OCI-LY1 (cell line): ENCODE data around the gene GABRA4.

Experiments used
- H2AFZ ChIP-seq: fragments of 200-600 bp; sonication (generic), shearing (Covaris generic); 2 replicates; pipeline ENCODE4 v1.6.0; 2014; ENCODE audit warnings: antibody characterized with exemption, mild to moderate bottlenecking, low read length
- H3F3A ChIP-seq: fragments of 200-600 bp; sonication (generic), shearing (Covaris generic); 2 replicates; pipeline ENCODE4 v1.6.0; 2014; ENCODE audit warnings: mild to moderate bottlenecking, antibody characterized with exemption, low read length, moderate library complexity; ENCODE audit not compliant: insufficient read depth
- H3K27ac ChIP-seq: fragments of 200-600 bp; sonication (generic); 2 replicates; pipeline ENCODE4 v1.5.1; 2014; ENCODE audit warnings: low read length, mixed run types, mild to moderate bottlenecking, low read depth; ENCODE audit not compliant: poor library complexity, severe bottlenecking
- H3K27me3 ChIP-seq: fragments of 200-600 bp; sonication (generic); 2 replicates; pipeline ENCODE4 v1.6.0; 2014; ENCODE audit warnings: antibody characterized with exemption, mild to moderate bottlenecking, low read length, moderate library complexity; ENCODE audit not compliant: insufficient read depth
- H3K36me3 ChIP-seq: fragments of 200-600 bp; sonication (generic); 2 replicates; pipeline ENCODE4 v1.6.1; 2014; ENCODE audit warnings: mild to moderate bottlenecking, antibody characterized with exemption, low read length, moderate library complexity, mixed read lengths; ENCODE audit not compliant: insufficient read depth
- H3K4me1 ChIP-seq: fragments of 200-600 bp; sonication (generic); 2 replicates; pipeline ENCODE4 v1.5.1; 2014; ENCODE audit warnings: mild to moderate bottlenecking, low read length, moderate library complexity; ENCODE audit not compliant: insufficient read depth, severe bottlenecking
- H3K4me2 ChIP-seq: fragments of 200-600 bp; sonication (generic), shearing (Covaris generic); 2 replicates; pipeline ENCODE4 v1.6.1; 2014; ENCODE audit warnings: low read length
- H3K4me3 ChIP-seq: fragments of 200-600 bp; sonication (generic); 2 replicates; pipeline ENCODE4 v1.5.1; 2014; ENCODE audit warnings: low read length, low read depth, mild to moderate bottlenecking, mixed read lengths; ENCODE audit not compliant: poor library complexity, severe bottlenecking
- H3K79me2 ChIP-seq: fragments of 200-600 bp; shearing (Covaris generic); 2 replicates; pipeline ENCODE4 v1.6.1; 2016; ENCODE audit warnings: mixed run types, low read length, mixed read lengths; ENCODE audit not compliant: insufficient read depth
- H3K9ac ChIP-seq: fragments of 200-600 bp; sonication (generic), shearing (Covaris generic); 2 replicates; pipeline ENCODE4 v1.6.1; 2014; ENCODE audit warnings: mild to moderate bottlenecking, low read length, mixed read lengths
- H3K9me2 ChIP-seq: fragments of 200-600 bp; sonication (generic), shearing (Covaris generic); 2 replicates; pipeline ENCODE4 v1.6.1; 2014; ENCODE audit warnings: low read depth, mild to moderate bottlenecking, low read length, mixed read lengths
- H3K9me3 ChIP-seq: fragments of 200-600 bp; shearing (Covaris generic); 2 replicates; pipeline ENCODE4 v1.6.1; 2014; ENCODE audit warnings: low read length, mixed read lengths
- H4K20me1 ChIP-seq: fragments of 200-600 bp; sonication (generic), shearing (Covaris generic); 2 replicates; pipeline ENCODE4 v1.6.0; 2016; ENCODE audit warnings: mild to moderate bottlenecking, low read length; ENCODE audit not compliant: insufficient read depth
- EZH2 ChIP-seq: fragments of 200-600 bp; sonication (generic), shearing (Covaris generic); IDR thresholded peaks from 2 replicates; pipeline ENCODE4 v1.8.0; 2017; ENCODE audit warnings: borderline replicate concordance, mixed run types, mild to moderate bottlenecking, antibody characterized with exemption, low read length, moderate library complexity, mixed read lengths
- TF ChIP-seq, protein P1 (sequence below): fragments of 200-600 bp; sonication (generic), shearing (Covaris generic); IDR thresholded peaks from 2 replicates; pipeline ENCODE4 v1.5.1; 2017; ENCODE audit warnings: mild to moderate bottlenecking, antibody characterized with exemption, low read length, moderate library complexity, mixed read lengths

The GABRA4 gene

DNA sequence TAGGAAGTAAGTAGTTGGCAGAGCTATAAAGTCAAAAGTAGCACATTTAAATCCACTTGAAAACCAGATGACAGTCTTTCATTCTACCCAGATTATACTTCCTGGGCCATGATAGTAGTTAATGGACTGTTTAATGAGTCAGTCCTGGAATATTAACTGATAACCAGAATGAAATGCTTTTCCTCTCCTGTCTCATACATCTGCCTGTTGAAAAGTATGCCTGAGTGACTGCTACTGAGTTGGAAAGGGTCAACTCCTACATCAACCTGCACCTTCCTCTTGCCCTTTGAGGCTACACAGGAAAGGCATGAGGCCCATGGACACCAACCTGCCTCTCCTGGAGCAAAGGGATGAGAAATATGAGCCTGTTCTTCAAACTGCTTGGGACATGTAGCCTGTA is 48.3 kb downstream of the GABRA4 start:
- H2AFZ ChIP-seq = no peak overlapping the region
- H3K9me3 ChIP-seq = no peaks in the 10 kb centered on the region
- H3K36me3 ChIP-seq = no peaks in the 10 kb centered on the region
- no peaks in the 10 kb centered on the region for H3K9me2 ChIP-seq
- H3K9ac ChIP-seq = no peak overlapping the region
- no peaks in the 10 kb centered on the region for H3K79me2 ChIP-seq
- H3K4me1 ChIP-seq = no peaks in the 10 kb centered on the region
- TF ChIP-seq EZH2 = no peak
- TF ChIP-seq, protein P1, sequence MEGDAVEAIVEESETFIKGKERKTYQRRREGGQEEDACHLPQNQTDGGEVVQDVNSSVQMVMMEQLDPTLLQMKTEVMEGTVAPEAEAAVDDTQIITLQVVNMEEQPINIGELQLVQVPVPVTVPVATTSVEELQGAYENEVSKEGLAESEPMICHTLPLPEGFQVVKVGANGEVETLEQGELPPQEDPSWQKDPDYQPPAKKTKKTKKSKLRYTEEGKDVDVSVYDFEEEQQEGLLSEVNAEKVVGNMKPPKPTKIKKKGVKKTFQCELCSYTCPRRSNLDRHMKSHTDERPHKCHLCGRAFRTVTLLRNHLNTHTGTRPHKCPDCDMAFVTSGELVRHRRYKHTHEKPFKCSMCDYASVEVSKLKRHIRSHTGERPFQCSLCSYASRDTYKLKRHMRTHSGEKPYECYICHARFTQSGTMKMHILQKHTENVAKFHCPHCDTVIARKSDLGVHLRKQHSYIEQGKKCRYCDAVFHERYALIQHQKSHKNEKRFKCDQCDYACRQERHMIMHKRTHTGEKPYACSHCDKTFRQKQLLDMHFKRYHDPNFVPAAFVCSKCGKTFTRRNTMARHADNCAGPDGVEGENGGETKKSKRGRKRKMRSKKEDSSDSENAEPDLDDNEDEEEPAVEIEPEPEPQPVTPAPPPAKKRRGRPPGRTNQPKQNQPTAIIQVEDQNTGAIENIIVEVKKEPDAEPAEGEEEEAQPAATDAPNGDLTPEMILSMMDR = no peak
- H3K4me3 ChIP-seq = no peak overlapping the region
- H3F3A ChIP-seq = no peaks in the 10 kb centered on the region
- no peaks in the 10 kb centered on the region for H4K20me1 ChIP-seq
- no peak overlapping the region for H3K4me2 ChIP-seq
- H3K27me3 ChIP-seq = no peaks in the 10 kb centered on the region
- no peak overlapping the region for H3K27ac ChIP-seq

DNA sequence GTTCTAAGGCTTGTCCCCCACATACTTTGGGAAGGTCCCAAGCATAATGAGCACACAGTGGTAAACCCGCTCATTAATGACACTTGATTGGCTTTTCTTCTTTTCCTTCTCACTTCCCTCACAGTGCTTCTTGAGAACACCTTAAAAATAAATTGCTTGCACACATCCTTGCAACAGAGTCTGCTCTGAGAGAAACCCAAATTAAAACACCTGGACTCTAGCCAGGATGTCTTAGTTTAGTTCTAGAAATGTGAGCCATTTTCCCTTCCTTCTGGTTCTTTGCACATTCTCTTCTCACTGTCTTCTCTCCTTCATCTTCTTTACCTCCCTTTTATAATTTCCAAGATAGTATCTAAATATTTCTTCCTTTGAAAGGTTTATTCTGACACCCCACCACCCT is 49.0 kb downstream of the GABRA4 start:
- Histone ChIP-seq H3K9ac (no peak overlapping the region), H3K79me2 (no peaks in the 10 kb centered on the region), H3K36me3 (no peaks in the 10 kb centered on the region), H2AFZ (no peak overlapping the region), H4K20me1 (no peaks in the 10 kb centered on the region), H3K9me2 (no peaks in the 10 kb centered on the region), H3F3A (no peaks in the 10 kb centered on the region), H3K27me3 (no peaks in the 10 kb centered on the region), H3K4me1 (no peaks in the 10 kb centered on the region), H3K9me3 (no peaks in the 10 kb centered on the region), H3K4me2 (no peak overlapping the region), H3K27ac (no peak overlapping the region), H3K4me3 (no peak overlapping the region)
- TF ChIP-seq, protein P1 = no peak
- no peak for TF ChIP-seq EZH2

DNA sequence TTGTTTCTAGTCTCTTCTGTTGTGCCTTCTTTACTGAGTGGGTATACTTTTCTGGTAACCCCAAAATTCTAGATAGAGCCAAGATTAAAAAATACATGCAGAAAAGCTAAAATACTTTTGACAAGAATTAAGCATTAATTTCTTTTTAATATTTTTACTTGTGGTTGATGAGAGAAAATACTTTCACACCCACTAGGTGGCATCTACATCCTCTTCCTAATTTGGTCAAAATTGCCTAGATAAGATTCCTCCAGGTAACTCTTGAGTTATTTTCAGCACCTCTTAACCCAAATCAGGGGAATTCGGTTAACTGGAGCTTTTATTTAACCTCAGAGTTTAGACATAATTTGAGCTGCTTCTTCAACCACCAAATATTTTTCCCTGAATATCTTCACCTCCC is 55.9 kb downstream of the GABRA4 start:
- Histone ChIP-seq H3K36me3 (no peaks in the 10 kb centered on the region), H3K79me2 (no peaks in the 10 kb centered on the region), H4K20me1 (no peaks in the 10 kb centered on the region), H3K4me3 (no peak overlapping the region), H3K27me3 (no peaks in the 10 kb centered on the region), H3F3A (no peaks in the 10 kb centered on the region), H3K4me2 (no peak overlapping the region), H3K9me2 (no peaks in the 10 kb centered on the region), H2AFZ (no peak overlapping the region), H3K27ac (no peak overlapping the region), H3K9me3 (no peaks in the 10 kb centered on the region), H3K4me1 (no peaks in the 10 kb centered on the region), H3K9ac (no peak overlapping the region)
- no peak for TF ChIP-seq EZH2
- TF ChIP-seq, protein P1 = peak; percentile 34
